Uterus (tissue), 4 donors: ENCODE measurements around the gene OPCML. TPM values are rescaled to one million over a fixed set of nuclear protein-coding genes. Genes with fewer than 3 reads are reported as not detected.

Experiments used
- DNase-seq, 2 donors: peaks; one replicate each; pipeline ENCODE4 v3.0.0-alpha.2; 2019 to 2020
- H3K27ac ChIP-seq, 2 donors: fragments of 200-600 bp; sonication (generic); 1 replicate in 1 of 2; 2 replicates in 1 of 2; pipeline ENCODE4 v1.5.1; 2016 to 2018
- H3K27me3 ChIP-seq, 2 donors: fragments of 200-600 bp; sonication (generic); one replicate each; pipeline ENCODE4 v1.5.1; 2018 to 2019; ENCODE audit warnings: control low read depth in 1 of 2
- H3K36me3 ChIP-seq, 2 donors: fragments of 200-600 bp; sonication (generic); one replicate each; pipeline ENCODE4 v1.5.1; 2019; ENCODE audit warnings: control low read depth in 1 of 2
- H3K4me1 ChIP-seq, 2 donors: fragments of 200-600 bp; sonication (generic); one replicate each; pipeline ENCODE4 v1.5.1; 2018 to 2019; ENCODE audit warnings: control low read depth in 1 of 2
- H3K4me3 ChIP-seq, 2 donors: fragments of 200-600 bp; sonication (generic); 1 replicate in 1 of 2; 2 replicates in 1 of 2; pipeline ENCODE4 v1.5.1; 2018 to 2019; ENCODE audit warnings: mild to moderate bottlenecking in 1 of 2
- H3K9me3 ChIP-seq, 2 donors: fragments of 200-600 bp; sonication (generic); one replicate each; pipeline ENCODE4 v1.5.1; 2019; ENCODE audit warnings: control low read depth in 1 of 2
- POLR2A ChIP-seq, 2 donors: fragments of 450-650 bp; IDR thresholded peaks; one replicate each; pipeline ENCODE4 v1.6.1; 2016; ENCODE audit warnings: antibody characterized with exemption in 2 of 2, mild to moderate bottlenecking in 1 of 2, moderate library complexity in 1 of 2
- intact Hi-C: fragments of 100-400 bp; cut with DNase I; formaldehyde crosslinking; loops from one replicate; pipeline ENCODE4 v1.15.1; 2023; ENCODE audit warnings: low total_unique reads
- total RNA-seq, 4 donors: library from RNA; depleted of rRNA in 3 of 4; stranded (reverse); fragments of >200 nt in 3 of 4; gene quantifications; one replicate each; pipeline versions ENCODE4 v1.1.0 to v1.2.4, GENCODE V29; 2014 to 2023
- TF ChIP-seq, protein P1 (sequence below), 4 experiments: fragments of 200-600 bp in 2 of 4; fragments of 450-650 bp in 2 of 4; sonication (generic) in 2 of 4; IDR thresholded peaks; one replicate each; pipeline ENCODE4 v1.5.1; 2016 to 2019; ENCODE audit warnings: antibody characterized with exemption in 4 of 4, mild to moderate bottlenecking in 2 of 4, moderate library complexity in 1 of 4
- donor health status: DM: yes; HTN: yes; CAD: no.

The OPCML gene
- total RNA-seq, 4 donors from 2014 or later: under 0.01 to 3.9 (median 1.7) TPM

DNA sequence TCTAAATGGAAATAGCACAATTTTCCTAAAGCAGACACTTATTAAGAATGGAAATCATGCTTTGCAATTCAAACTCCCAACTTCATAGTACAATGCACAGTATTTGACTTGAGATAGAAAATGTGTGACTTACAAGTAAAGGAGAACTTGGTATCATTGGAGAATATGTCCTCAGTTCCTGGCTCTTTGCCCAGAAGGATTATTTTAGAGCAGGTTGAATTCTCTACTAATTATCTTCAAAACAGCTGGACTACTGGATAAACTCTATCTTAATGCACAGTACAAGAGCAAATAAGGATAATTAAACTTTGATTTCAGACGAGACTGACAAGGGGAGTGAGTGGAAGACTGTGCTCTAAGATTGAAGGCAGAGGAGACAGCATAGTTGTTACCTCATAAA lies 839.4 kb downstream of the OPCML start:
- intact Hi-C loops: no loop called here
- DNase-seq: no peak
- Histone ChIP-seq H3K27ac (no peak overlapping the region), H3K27me3 (no peaks in the 10 kb centered on the region), H3K4me3 (no peak overlapping the region), H3K4me1 (no peaks in the 10 kb centered on the region), H3K36me3 (no peaks in the 10 kb centered on the region), H3K9me3 (no peaks in the 10 kb centered on the region)
- TF ChIP-seq POLR2A (IDR thresholded peaks at IDR 0.05): no peak
- TF ChIP-seq, protein P1, sequence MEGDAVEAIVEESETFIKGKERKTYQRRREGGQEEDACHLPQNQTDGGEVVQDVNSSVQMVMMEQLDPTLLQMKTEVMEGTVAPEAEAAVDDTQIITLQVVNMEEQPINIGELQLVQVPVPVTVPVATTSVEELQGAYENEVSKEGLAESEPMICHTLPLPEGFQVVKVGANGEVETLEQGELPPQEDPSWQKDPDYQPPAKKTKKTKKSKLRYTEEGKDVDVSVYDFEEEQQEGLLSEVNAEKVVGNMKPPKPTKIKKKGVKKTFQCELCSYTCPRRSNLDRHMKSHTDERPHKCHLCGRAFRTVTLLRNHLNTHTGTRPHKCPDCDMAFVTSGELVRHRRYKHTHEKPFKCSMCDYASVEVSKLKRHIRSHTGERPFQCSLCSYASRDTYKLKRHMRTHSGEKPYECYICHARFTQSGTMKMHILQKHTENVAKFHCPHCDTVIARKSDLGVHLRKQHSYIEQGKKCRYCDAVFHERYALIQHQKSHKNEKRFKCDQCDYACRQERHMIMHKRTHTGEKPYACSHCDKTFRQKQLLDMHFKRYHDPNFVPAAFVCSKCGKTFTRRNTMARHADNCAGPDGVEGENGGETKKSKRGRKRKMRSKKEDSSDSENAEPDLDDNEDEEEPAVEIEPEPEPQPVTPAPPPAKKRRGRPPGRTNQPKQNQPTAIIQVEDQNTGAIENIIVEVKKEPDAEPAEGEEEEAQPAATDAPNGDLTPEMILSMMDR (IDR thresholded peaks at IDR 0.05): no peak

DNA sequence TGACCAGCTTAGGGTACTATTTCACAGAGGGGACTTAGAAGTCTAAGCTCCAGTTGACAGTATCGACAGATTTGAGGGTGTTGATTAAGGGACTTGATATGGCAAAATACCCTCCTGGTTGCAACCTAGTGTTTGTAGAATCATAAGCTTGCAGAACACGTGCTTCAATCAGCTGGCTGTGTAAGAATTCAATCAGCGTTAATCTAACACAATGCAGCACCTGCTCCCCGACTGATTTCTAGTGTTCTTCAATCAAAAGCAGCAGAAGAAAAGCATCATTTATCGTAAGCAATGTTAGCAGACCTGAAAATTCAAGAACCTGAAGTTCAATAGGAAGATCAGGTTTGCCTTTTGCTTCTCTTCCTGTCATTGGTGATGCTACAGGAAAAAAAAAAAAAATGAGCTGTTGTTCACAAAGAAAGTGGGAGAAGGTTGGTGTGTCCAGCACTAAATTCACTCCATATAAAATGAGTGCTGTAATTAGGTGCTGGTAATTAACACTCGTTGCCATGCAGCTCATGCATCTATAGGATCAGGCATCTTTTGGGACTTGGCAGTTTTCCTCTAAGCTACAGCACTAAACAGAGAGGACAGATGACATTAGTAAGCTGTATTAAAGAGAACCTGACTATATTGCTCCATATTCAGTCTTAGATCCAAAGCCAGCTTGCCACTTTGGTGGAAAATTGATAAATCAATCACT lies 840.3 kb downstream of the OPCML start:
- Histone ChIP-seq H3K27me3 (no peaks in the 10 kb centered on the region), H3K9me3 (no peaks in the 10 kb centered on the region), H3K4me1 (no peaks in the 10 kb centered on the region), H3K27ac (no peak overlapping the region), H3K4me3 (no peak overlapping the region), H3K36me3 (no peaks in the 10 kb centered on the region)
- intact Hi-C loops: no loop called here
- TF ChIP-seq, protein P1 (IDR thresholded peaks at IDR 0.05): no peak
- TF ChIP-seq POLR2A (IDR thresholded peaks at IDR 0.05): no peak
- DNase-seq: no peak

GRCh38 chr11:132686886-132687285 lies 845.4 kb downstream of the OPCML start:
- Histone ChIP-seq H3K27ac (no peak overlapping the region), H3K9me3 (no peaks in the 10 kb centered on the region), H3K4me1 (no peaks in the 10 kb centered on the region), H3K36me3 (no peaks in the 10 kb centered on the region), H3K27me3 (no peaks in the 10 kb centered on the region), H3K4me3 (no peak overlapping the region)
- intact Hi-C loops: no loop called here
- TF ChIP-seq POLR2A (IDR thresholded peaks at IDR 0.05): no peak
- TF ChIP-seq, protein P1 (IDR thresholded peaks at IDR 0.05): no peak
- no peak for DNase-seq

DNA sequence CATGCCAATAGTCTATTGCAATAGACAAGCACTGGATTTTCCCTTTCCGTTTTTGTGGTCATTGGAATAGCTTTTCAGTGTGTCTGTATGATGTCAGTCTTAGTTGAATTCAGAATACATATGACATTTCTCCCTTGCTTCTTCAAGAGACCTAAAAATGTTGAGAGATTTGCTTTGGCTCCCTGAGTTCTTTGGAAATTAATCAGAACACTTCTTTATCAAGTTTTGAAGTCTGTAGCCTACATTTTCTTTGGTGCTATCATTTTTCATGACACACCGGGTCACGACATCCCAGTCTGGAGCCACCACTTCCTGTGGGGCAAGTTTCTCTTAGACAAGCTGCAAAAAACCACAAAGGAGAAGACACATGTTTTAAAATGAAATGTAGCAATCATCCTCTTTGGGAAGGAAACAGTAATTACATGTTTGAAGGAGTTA lies 847.1 kb downstream of the OPCML start:
- Histone ChIP-seq H3K4me1 (no peaks in the 10 kb centered on the region), H3K27me3 (no peaks in the 10 kb centered on the region), H3K36me3 (no peaks in the 10 kb centered on the region), H3K27ac (no peak overlapping the region), H3K9me3 (no peaks in the 10 kb centered on the region), H3K4me3 (no peak overlapping the region)
- TF ChIP-seq POLR2A (IDR thresholded peaks at IDR 0.05): no peak
- TF ChIP-seq, protein P1 (IDR thresholded peaks at IDR 0.05): no peak
- DNase-seq: no peak
- intact Hi-C loops: no loop called here

DNA sequence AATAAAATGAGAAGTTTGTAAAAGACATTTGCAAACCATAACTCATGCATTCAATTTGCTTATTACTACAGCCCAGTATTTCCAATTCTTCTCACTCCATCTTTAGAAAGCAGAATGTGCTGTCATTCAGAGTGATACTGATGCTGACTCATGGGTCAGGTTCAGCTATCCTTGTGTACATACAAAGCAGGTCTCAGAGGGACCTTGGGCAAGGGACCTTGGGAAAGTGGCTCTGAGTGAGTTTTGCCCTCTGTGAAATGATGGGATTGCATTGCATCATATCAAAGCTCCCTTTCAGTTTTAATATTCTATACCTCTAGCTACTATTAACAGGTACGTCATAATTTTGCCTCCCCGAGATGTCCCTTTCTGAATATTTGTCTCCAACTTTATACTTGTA lies 848.7 kb downstream of the OPCML start:
- Histone ChIP-seq H3K36me3 (no peaks in the 10 kb centered on the region), H3K27ac (no peak overlapping the region), H3K4me3 (no peak overlapping the region), H3K9me3 (no peaks in the 10 kb centered on the region), H3K4me1 (no peaks in the 10 kb centered on the region), H3K27me3 (no peaks in the 10 kb centered on the region)
- TF ChIP-seq, protein P1 (IDR thresholded peaks at IDR 0.05): no peak
- no peak for TF ChIP-seq POLR2A (IDR thresholded peaks at IDR 0.05)
- intact Hi-C loops: no loop called here
- no peak for DNase-seq
